H9 (cell line): ENCODE data around the gene ADAMTS18. TPM values are rescaled to one million over a fixed set of nuclear protein-coding genes. Genes with fewer than 3 reads are reported as not detected.
"Not testable (repeated sequence)": the region's sequence is repeated elsewhere in the genome, so short reads cannot be mapped to it uniquely, and the experiment has no call there.

ENCODE experiments used
- DNase-seq: peaks from one replicate; pipeline ENCODE4 v3.0.0-alpha.2; 2017
- H2AFZ ChIP-seq: one replicate; pipeline ENCODE4 v1.6.1; 2013; ENCODE audit warnings: mild to moderate bottlenecking, low read length, control low read depth, moderate library complexity
- H2AK5ac ChIP-seq: 2 replicates; pipeline ENCODE4 v1.6.1; 2013; ENCODE audit warnings: low read length, control low read depth, mixed read lengths; ENCODE audit not compliant: insufficient read length
- H2BK120ac ChIP-seq: one replicate; pipeline ENCODE4 v1.6.1; 2013; ENCODE audit warnings: low read depth, mild to moderate bottlenecking, low read length, control low read depth, inconsistent platforms; ENCODE audit not compliant: poor library complexity, severe bottlenecking
- H2BK12ac ChIP-seq: 2 replicates; pipeline ENCODE4 v1.6.1; 2013; ENCODE audit warnings: low read length, control low read depth, mixed read lengths, low read depth; ENCODE audit not compliant: insufficient read length
- H2BK15ac ChIP-seq: 2 replicates; pipeline ENCODE4 v1.6.1; 2013; ENCODE audit warnings: low read depth, low read length, control low read depth
- H2BK20ac ChIP-seq: one replicate; pipeline ENCODE4 v1.6.1; 2013; ENCODE audit warnings: low read depth, mild to moderate bottlenecking, low read length, control low read depth, inconsistent platforms; ENCODE audit not compliant: poor library complexity, severe bottlenecking
- H2BK5ac ChIP-seq: 2 replicates; pipeline ENCODE4 v1.6.1; 2013; ENCODE audit warnings: low read length, control low read depth, mixed read lengths; ENCODE audit not compliant: insufficient read length
- H3K14ac ChIP-seq: 2 replicates; pipeline ENCODE4 v1.6.1; 2013; ENCODE audit warnings: low read length, control low read depth; ENCODE audit not compliant: insufficient read depth
- H3K18ac ChIP-seq: 2 replicates; pipeline ENCODE4 v1.6.1; 2013; ENCODE audit warnings: low read depth, mild to moderate bottlenecking, mixed read lengths, low read length, control low read depth; ENCODE audit not compliant: insufficient read length
- H3K23ac ChIP-seq: 2 replicates; pipeline ENCODE4 v1.6.1; 2013; ENCODE audit warnings: low read length, control low read depth, mixed read lengths, low read depth; ENCODE audit not compliant: insufficient read length
- H3K23me2 ChIP-seq: 2 replicates; pipeline ENCODE4 v1.6.1; 2013; ENCODE audit warnings: low read depth, mild to moderate bottlenecking, mixed read lengths, low read length, control low read depth; ENCODE audit not compliant: insufficient read length, poor library complexity, severe bottlenecking
- H3K27ac ChIP-seq: 2 replicates; pipeline ENCODE4 v1.5.1; 2013; ENCODE audit warnings: low read length, control low read depth, mixed read lengths, low read depth; ENCODE audit not compliant: insufficient read length
- H3K27me3 ChIP-seq: 2 replicates; pipeline ENCODE4 v1.6.1; 2013; ENCODE audit warnings: low read length, control low read depth, inconsistent platforms; ENCODE audit not compliant: insufficient read depth
- H3K4ac ChIP-seq: 2 replicates; pipeline ENCODE4 v1.6.1; 2013; ENCODE audit warnings: low read depth, mild to moderate bottlenecking, control low read depth, inconsistent platforms, low read length, moderate library complexity
- H3K4me1 ChIP-seq: 2 replicates; pipeline ENCODE4 v1.6.1; 2013; ENCODE audit warnings: low read length, control low read depth, inconsistent platforms; ENCODE audit not compliant: insufficient read depth
- H3K4me2 ChIP-seq: 2 replicates; pipeline ENCODE4 v1.6.1; 2013; ENCODE audit warnings: low read length, control low read depth, mixed read lengths; ENCODE audit not compliant: insufficient read length, insufficient read depth
- H3K56ac ChIP-seq: 2 replicates; pipeline ENCODE4 v1.6.1; 2013; ENCODE audit warnings: low read depth, mild to moderate bottlenecking, mixed read lengths, low read length, control low read depth; ENCODE audit not compliant: insufficient read length
- H3K79me1 ChIP-seq: 2 replicates; pipeline ENCODE4 v1.6.1; 2013; ENCODE audit warnings: low read depth, mild to moderate bottlenecking, moderate library complexity, low read length, control low read depth, inconsistent platforms; ENCODE audit not compliant: insufficient read depth, poor library complexity, severe bottlenecking
- H3K79me2 ChIP-seq: 2 replicates; pipeline ENCODE4 v1.6.1; 2013; ENCODE audit warnings: low read length, control low read depth, inconsistent platforms; ENCODE audit not compliant: insufficient read depth
- H3K9ac ChIP-seq: 2 replicates; pipeline ENCODE4 v1.6.1; 2013; ENCODE audit warnings: low read length, control low read depth, mixed read lengths; ENCODE audit not compliant: insufficient read length; ENCODE audit errors: extremely low read depth
- H3K9me3 ChIP-seq: one replicate; pipeline ENCODE4 v1.6.1; 2013; ENCODE audit warnings: low read depth, low read length, inconsistent platforms; ENCODE audit not compliant: control insufficient read depth
- H3T11ph ChIP-seq: one replicate; pipeline ENCODE4 v1.6.1; 2013; ENCODE audit warnings: mild to moderate bottlenecking, low read length, control low read depth, inconsistent platforms
- H4K20me1 ChIP-seq: one replicate; pipeline ENCODE4 v1.6.1; 2013; ENCODE audit not compliant: control insufficient read depth, insufficient read length, insufficient read depth
- H4K5ac ChIP-seq: 2 replicates; pipeline ENCODE4 v1.6.1; 2013; ENCODE audit warnings: low read depth, mild to moderate bottlenecking, mixed read lengths, low read length, control low read depth; ENCODE audit not compliant: insufficient read length
- H4K8ac ChIP-seq: replicated peaks from 2 replicates; pipeline ENCODE4 v1.6.1; 2013; ENCODE audit warnings: low read length, control low read depth, mixed read lengths, low read depth; ENCODE audit not compliant: insufficient read length
- H4K91ac ChIP-seq: 2 replicates; pipeline ENCODE4 v1.6.1; 2013; ENCODE audit warnings: low read depth, mild to moderate bottlenecking, moderate library complexity, mixed read lengths, low read length, control low read depth; ENCODE audit not compliant: insufficient read length
- H3K27ac Mint-ChIP-seq, 3 experiments: 2 replicates in 2 of 3; 3 replicates in 1 of 3; pipeline ENCODE4 v1.8.0; 2020 to 2021; ENCODE audit warnings: mixed read lengths in 3 of 3, mild to moderate bottlenecking in 1 of 3, moderate library complexity in 1 of 3
- H3K27me3 Mint-ChIP-seq: 2 replicates; pipeline ENCODE4 v1.8.0; 2021; ENCODE audit warnings: low read depth, mild to moderate bottlenecking, moderate library complexity, mixed read lengths
- H3K36me3 Mint-ChIP-seq, 3 experiments: 2 replicates in 2 of 3; 3 replicates in 1 of 3; pipeline ENCODE4 v1.8.0; 2020 to 2021; ENCODE audit warnings: low read depth in 3 of 3, mixed read lengths in 3 of 3; ENCODE audit not compliant: insufficient read depth in 1 of 3
- H3K4me1 Mint-ChIP-seq, 2 experiments: 2 replicates each; pipeline ENCODE4 v1.8.0; 2020; ENCODE audit warnings: mixed read lengths in 2 of 2
- H3K4me3 Mint-ChIP-seq, 2 experiments: 2 replicates in 1 of 2; 3 replicates in 1 of 2; pipeline ENCODE4 v1.8.0; 2020 to 2021; ENCODE audit warnings: mild to moderate bottlenecking in 2 of 2, mixed read lengths in 2 of 2, moderate library complexity in 1 of 2
- H3K9me3 Mint-ChIP-seq, 2 experiments: 2 replicates in 1 of 2; 3 replicates in 1 of 2; pipeline ENCODE4 v1.8.0; 2020; ENCODE audit warnings: mild to moderate bottlenecking in 2 of 2, mixed read lengths in 2 of 2, moderate library complexity in 1 of 2
- CTCF ChIP-seq: fragments of 200-600 bp; sonication (generic); conservative IDR thresholded peaks from 3 replicates; pipeline ENCODE4 v1.8.0; 2021; ENCODE audit warnings: antibody characterized with exemption, mild to moderate bottlenecking
- WGBS: extraction: QIAGEN DNeasy Blood & Tissue Kit; methylation state at CpG from one replicate; pipeline ENCODE4 v1.1.7; 2013; ENCODE audit warnings: missing lambda C conversion rate, low lambda C conversion rate, mixed read lengths; ENCODE audit not compliant: insufficient read length; ENCODE audit errors: extremely low coverage; 5-methylcytosine and 5-hydroxymethylcytosine counted together
- total RNA-seq: library from RNA; stranded (reverse); gene quantifications from 2 replicates; pipeline ENCODE4 v1.2.1, GENCODE V29; 2021

Gene ADAMTS18
- total RNA-seq, 1 experiment from 2014 or later: 0.07 TPM

- H3K27me3 Mint-ChIP-seq: no peaks in the 10 kb centered on the region
- H3K4me2 ChIP-seq: no peak overlapping the region
- WGBS: no CpG with 5 or more reads among the region's 8 CpGs
- no peak overlapping the region for H3K9ac ChIP-seq
- H4K5ac ChIP-seq: no peak overlapping the region
- H2BK20ac ChIP-seq: no peak overlapping the region
- no peak overlapping the region for H3K4ac ChIP-seq
- no peak overlapping the region for H2BK5ac ChIP-seq
- no peak overlapping the region for H3T11ph ChIP-seq
- H3K79me1 ChIP-seq: no peaks in the 10 kb centered on the region
- H2AK5ac ChIP-seq: no peak overlapping the region
- no peak overlapping the region for H4K91ac ChIP-seq
- H3K27ac ChIP-seq: no peak overlapping the region
- no peaks in the 10 kb centered on the region for H4K20me1 ChIP-seq
- H3K4me3 Mint-ChIP-seq: no peak overlapping the region
- DNase-seq: no peak
- no peak overlapping the region for H4K8ac ChIP-seq
- no peak overlapping the region for H3K23ac ChIP-seq
- no peaks in the 10 kb centered on the region for H3K23me2 ChIP-seq
- no peak overlapping the region; a peak in 1 of 7 replicates for H3K27ac Mint-ChIP-seq
- no peak for TF ChIP-seq CTCF
- H3K4me1 ChIP-seq: peaks cover 3% of the 10 kb centered on the region; the same call in 1 of the 2 replicates
- no peaks in the 10 kb centered on the region for H3K9me3 ChIP-seq
- no peak overlapping the region for H2BK120ac ChIP-seq
- H2BK12ac ChIP-seq: no peak overlapping the region
- H3K36me3 Mint-ChIP-seq: peaks cover 0 to 2% (median 0%) of the 10 kb centered on the region in 3 experiments; a peak in 2 of 7 replicates
- no peak overlapping the region for H3K14ac ChIP-seq
- H3K9me3 Mint-ChIP-seq: peaks cover 0 to 5% of the 10 kb centered on the region in 2 experiments; a peak in 4 of 5 replicates
- H3K18ac ChIP-seq: no peak overlapping the region
- H2BK15ac ChIP-seq: no peak overlapping the region
- no peak overlapping the region for H2AFZ ChIP-seq
- H3K79me2 ChIP-seq: no peaks in the 10 kb centered on the region
- peaks cover 8 to 12% of the 10 kb centered on the region in 2 experiments for H3K4me1 Mint-ChIP-seq
- no peaks in the 10 kb centered on the region for H3K27me3 ChIP-seq
- H3K56ac ChIP-seq: no peak overlapping the region
Measured at GRCh38 chr16:77271532-77272426, 163.1 kb downstream of the ADAMTS18 start.

DNA sequence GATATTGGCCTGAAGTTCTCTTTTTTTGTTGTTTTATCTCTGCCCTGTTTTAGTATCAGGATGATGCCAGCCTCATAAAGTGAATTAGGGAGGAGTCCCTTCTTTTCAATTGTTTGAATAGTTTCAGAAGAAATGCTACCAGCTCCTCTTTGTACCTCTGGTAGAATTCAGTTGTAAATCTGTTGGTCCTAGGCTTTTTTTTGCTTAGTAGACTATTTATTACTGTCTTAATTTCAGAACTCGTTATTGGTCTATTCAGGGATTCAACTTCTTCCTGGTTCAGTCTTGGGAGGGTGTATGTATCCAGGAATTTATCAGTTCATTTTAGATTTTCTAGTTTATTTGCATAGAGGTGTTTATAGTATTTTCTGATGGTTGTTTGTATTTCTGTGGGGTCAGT lies 168.6 kb downstream of the ADAMTS18 start:
- not testable (repeated sequence) for H2BK15ac ChIP-seq, H2AFZ ChIP-seq, H4K5ac ChIP-seq, H3K14ac ChIP-seq, H4K91ac ChIP-seq, H3K23ac ChIP-seq, H3K4me1 ChIP-seq, H3K4me2 ChIP-seq, DNase-seq, H3K79me2 ChIP-seq, H3T11ph ChIP-seq, H3K9me3 Mint-ChIP-seq, H3K18ac ChIP-seq, H3K23me2 ChIP-seq, H2BK120ac ChIP-seq, H3K36me3 Mint-ChIP-seq, H2BK20ac ChIP-seq, H3K4ac ChIP-seq, H3K79me1 ChIP-seq, H4K20me1 ChIP-seq, H2AK5ac ChIP-seq, H4K8ac ChIP-seq, H3K27ac ChIP-seq, H3K4me1 Mint-ChIP-seq, H3K56ac ChIP-seq, H3K27me3 ChIP-seq, H2BK5ac ChIP-seq, H3K9me3 ChIP-seq, H3K27me3 Mint-ChIP-seq, H3K4me3 Mint-ChIP-seq, H3K27ac Mint-ChIP-seq, H3K9ac ChIP-seq, H2BK12ac ChIP-seq
- WGBS: no CpG with 5 or more reads among the region's 1 CpG
